Activated T-cell treated with anti-CD3 and anti-CD28 coated beads, Interleukin-2, amount 50 U/mL, for 48 hours (primary cell): ENCODE results near the gene MTCL1.
A peak's percentile ranks its signal among the peaks of the same experiment; 100 is the strongest.

ENCODE experiments used
- DNase-seq, 2 experiments: peaks; one replicate each; pipeline ENCODE4 v3.0.0-alpha.2; 2020

The MTCL1 gene

GRCh38 chr18:8715599-8715998 is 10.2 kb downstream of the MTCL1 start:
- DNase-seq = no peak

DNA sequence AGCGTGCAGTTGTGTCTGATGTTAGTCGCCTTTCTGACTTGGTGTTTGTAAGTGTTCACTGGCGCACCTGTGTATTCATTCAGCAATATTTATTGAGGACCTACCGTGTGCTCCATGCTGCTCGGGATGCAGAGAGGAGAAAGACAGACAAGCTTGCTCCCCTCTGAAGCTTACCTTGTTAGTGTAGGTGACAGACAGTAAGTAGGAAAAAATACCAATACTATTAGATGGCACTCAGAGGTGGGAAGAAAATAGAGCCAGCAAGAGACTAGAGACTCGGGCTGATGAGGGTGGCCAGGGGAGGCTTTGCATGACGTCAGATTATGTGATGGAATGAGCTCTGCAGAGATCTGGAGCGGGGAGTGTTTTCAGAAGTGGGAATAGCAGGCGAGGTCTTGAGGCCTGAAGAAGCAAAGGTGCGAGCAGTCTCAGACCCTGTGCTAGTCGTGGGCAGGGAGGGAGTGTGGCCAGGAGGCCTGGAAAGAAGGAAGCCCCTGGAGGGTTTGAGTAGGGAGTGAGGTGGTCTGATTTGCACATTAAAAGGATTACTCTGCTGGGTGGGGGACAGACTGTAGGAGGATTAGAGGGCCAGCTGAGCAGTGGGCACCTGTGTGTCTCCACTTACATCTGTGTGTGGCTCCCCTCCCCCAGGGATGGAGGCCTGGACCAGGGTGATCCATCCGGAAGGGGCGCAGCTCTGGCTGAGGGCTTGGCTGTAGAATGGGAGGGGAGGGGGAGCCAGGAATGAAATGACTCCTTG is 11.8 kb downstream of the MTCL1 start:
- no peak for DNase-seq

GRCh38 chr18:8718401-8718913 is 13.1 kb downstream of the MTCL1 start:
- DNase-seq = no peak

- DNase-seq = no peak
Observed at GRCh38 chr18:8719192-8719591, 13.8 kb downstream of the MTCL1 start.

DNA sequence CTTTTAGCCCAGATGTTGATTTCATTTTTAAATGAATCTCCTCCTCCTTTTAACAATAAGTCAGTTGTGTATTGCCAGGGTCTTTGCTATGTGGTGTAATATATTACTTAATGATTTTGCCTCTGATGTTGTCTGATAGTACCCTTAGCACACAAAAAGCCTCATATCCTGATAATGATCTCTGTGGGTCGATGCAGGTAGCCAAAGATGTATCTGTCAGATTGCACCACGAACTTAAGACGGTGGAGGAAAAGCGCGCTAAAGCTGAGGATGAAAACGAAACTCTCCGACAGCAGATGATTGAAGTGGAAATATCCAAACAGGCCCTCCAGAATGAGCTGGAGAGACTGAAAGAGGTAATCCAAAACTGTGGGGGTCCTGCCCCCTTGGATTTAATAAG is 14.8 kb downstream of the MTCL1 start:
- no peak for DNase-seq

DNA sequence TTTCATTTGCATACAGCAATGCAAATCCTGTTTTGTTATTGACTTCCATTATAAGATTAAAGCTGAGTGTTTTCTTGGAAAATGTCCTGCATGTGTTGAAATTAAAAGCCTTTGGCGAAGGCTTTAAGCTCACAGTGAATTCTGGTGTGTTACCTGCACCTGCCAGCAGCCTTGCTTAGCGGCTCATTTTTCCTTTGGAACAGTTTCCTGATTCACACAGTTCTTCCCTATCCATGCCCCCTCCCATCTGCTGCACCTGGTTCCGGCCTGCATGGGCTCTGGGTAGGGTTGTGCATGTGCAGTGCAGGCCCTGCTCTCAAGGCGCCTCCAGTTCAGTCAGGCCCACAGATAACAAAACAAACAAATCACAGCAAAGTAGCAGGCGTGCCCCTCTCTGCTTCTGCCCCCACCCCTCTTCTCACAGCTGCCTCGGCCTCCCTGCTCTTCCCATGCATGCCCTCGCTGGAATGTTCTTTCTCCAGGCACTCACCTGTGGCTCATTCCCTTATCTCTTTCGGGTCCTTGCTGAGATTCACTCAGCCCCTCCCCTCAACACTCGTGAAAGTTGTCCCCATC is 15.8 kb downstream of the MTCL1 start:
- no peak for DNase-seq

- DNase-seq = no peak
Observed at GRCh38 chr18:8721716-8722115, 16.4 kb downstream of the MTCL1 start.

DNA sequence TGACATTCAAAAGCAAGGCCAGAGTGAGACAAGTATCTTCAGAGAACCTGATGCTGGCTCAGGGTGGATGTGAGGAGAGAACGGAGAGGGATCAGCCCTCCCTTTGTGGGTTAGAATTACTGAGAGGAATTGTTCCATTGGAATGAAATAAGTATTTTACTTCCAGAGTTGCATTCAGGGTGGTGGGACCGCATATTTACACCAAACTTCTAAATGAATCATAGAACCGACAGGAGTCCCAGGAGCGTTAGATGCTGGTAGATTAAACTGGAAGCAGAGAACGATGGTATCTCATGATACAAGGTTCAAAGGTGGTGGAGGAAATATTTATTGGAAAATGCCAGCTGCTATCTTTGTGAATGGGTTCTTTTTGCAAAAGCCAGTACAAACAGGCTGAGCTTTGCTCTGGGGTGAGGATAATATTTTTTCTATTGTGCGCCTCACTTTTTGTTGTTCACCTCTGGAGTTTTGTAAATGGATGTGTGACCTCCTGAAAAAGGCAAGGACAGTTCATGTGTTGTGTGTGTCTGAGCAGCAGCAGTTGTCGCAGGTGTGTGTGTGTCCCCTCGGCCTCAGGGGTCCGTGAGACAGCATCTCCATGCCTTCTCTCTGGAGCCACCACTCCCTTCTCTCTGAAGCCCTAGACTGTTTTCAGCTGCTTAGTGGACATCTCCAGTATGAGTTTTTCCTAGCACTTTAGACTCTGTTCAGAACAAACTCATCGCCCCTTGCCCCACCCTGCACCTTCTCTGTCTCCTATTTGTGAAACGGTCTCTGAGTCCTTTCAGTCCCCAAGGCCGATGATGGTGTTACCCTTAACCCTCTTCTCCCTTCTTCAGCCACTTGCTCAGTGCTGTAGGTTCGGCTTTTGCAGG is 17.8 kb downstream of the MTCL1 start:
- DNase-seq = no peak

DNA sequence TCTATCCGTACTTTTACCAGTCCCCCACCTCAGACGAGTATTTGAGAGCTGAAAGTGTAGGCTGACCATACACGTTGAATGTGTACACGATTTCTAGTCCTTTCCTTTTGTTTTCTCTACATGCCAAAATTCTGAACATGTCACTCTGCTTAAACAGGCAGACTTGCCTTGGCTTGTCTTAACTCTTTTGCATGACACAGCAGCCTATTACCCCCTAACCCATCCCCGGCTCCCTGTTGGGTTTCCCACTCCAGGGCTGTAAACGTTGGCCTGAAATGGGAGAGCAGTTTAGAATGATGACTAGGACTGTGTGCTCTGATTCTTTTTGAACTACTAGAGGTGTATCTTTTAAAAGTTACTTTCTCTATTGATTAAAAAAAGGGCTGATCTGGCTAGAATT is 19.1 kb downstream of the MTCL1 start:
- no peak for DNase-seq

DNA sequence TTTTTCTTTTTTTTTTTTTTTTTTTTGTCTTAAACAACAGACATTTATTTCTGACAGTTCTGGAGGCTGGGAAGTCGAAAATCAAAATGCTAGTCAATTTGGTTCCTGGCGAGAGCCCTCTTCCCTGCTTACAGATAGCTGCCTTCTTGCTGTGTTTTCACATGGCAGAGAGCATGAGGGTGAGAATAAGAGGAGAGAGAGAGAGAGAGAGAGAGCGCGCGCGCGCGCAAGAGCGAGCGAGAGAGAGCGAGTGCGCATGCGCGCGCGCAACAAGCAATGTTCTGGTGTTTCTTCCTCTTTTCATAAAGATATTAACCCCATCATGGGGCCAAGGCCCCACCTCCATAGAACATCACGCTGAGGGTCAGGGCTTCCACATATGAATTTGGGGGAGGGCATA is 20.9 kb downstream of the MTCL1 start:
- DNase-seq = no peak

- DNase-seq = no peak
Observed at GRCh38 chr18:8726963-8727705, 21.8 kb downstream of the MTCL1 start.

GRCh38 chr18:8730080-8730827 is 24.9 kb downstream of the MTCL1 start:
- no peak for DNase-seq

DNA sequence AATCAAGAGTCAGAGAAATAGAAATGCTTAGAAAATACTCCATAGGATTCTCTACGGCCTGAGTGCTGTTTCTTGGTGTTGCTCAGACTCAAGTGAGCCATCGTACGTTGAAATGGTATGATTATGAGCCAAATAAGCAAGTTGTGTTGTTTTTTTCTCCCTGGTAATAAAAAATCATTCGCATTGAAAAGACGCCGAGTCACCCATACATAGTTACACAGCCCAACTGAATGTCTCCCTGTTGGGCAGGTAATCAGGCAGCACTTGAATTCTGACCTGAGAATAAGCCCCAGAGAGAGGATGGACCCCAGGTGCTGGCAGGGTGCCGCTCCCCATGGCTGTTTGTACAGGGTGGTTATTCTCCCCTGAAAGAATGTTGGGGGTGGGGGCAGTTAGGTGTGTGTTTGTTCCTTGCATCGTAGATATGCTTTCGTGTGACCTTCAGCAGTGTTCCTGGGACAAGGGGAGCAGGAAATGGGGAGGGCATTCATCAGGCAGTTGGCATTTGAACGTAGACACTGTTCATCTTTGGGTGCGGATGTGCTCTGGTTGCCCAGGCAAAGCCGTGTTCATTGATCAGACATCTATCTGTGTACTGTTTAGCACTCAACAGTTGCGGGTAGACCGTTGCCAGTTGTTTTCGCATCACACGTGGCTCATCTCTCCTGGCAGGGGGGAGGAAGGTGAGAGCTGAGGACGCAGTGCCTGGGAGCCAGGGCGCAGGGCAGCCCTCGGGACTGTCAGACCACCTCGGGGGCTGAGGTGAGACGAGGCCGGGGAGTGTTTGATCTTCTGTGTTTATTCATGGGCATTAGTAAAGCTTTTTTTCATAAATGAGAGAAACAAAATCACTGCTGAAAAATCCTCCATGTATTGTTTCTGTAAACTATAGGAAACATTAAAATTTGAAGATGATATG is 27.3 kb downstream of the MTCL1 start:
- DNase-seq = no peak

DNA sequence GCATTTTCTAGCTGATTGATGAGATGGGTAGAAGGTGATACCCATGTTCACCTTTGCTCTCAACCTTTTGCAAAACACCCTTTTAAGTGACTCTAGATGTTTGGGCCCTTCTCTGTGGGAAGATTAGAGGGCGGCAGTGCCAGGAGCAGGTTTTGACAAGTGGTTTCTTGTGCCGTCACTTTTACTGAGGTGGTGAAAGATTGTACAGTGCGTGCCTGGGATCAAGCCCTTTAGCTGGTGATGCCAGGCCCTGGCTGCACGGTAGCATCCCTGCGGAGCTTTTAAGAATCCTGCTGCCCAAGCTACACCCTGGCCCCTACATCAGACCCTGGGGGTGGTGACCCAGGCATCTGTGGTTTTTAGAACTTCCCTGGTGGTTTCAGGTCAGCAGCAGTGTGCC is 29.1 kb downstream of the MTCL1 start:
- no peak for DNase-seq

GRCh38 chr18:8735274-8735673 is 29.9 kb downstream of the MTCL1 start:
- no peak for DNase-seq

GRCh38 chr18:8741117-8741516 is 35.8 kb downstream of the MTCL1 start:
- no peak for DNase-seq

- DNase-seq = no peak
Observed at GRCh38 chr18:8741532-8741931, 36.2 kb downstream of the MTCL1 start.

DNA sequence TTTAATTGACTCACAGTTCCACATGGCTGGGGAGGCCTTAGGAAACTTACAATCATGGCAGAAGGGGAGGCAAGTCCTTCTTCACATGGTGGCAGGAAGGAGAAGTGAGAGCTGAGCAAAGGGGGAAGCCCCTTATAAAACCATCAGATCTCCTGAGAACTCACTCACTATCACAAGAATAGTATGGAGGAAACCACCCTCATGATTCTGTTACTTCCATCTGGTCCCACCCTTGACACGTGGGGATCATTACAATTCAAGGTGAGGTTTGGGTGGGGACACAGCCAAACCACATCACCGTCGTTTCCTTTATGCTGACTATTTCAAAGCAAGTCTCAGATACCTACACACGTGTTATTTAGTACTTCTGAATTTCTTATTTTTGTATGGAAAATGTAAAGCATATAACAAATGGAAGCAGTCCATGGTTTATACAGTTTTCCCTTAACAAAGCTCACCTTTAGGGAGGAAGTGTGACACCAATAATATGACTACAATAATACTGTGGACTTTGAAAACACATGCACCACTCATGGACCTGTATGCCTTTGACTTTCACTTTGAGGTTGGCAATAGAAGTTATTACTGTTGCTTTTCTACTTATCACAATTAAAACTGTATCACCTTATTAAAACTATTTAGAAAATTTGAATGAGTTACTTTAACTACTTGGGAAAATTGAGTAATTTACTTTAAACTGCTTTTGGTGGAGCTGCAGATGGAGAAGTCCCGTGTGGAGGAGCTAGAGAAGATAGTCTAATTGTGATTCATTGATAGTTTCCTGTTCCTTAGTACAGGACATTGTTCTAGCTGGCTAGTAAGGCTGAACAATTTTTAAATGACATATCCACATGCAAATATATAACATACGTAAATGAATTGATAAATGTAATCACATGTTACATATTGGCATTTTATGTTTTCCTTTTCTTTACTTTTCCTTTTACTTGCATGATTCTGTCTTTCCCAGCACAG is 37.3 kb downstream of the MTCL1 start:
- no peak for DNase-seq

DNA sequence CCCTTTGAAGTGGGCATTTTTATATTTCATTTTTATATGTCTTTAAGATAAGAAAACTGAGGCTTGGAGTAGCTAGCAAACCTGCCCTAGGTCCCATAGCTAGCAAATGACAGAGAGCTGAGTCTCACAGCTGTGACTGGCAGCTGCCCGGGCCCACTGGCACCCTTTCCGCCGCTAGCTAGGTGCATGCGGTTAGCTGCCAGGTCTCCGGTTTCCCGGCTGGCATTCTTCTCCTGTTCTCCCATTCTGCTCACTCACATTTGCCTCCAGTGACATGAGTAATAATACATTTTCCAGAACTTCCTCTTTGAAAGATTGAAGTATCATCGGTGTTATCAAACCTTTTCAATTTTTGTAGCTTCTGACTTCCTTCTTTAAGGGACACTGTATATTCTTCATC is 38.7 kb downstream of the MTCL1 start:
- DNase-seq = no peak

- peak in 1 of 2 experiments; percentile 25 for DNase-seq
Observed at GRCh38 chr18:8744656-8745055, 39.3 kb downstream of the MTCL1 start.
